GM23338 (cell line): ENCODE data around the gene ACOXL. TPM values are rescaled to one million over a fixed set of nuclear protein-coding genes. Genes with fewer than 3 reads are reported as not detected.

ENCODE experiments used
- ATAC-seq: fragments of 200-7000 bp; cut with Tn5 transposase; 3 replicates; pipeline ENCODE4 v1.9.1; 2020
- DNase-seq: peaks from one replicate; pipeline ENCODE4 v3.0.0-alpha.2; 2015; ENCODE audit warnings: low spot score
- H2AFZ ChIP-seq: fragments of 200-600 bp; sonication (generic); 2 replicates; pipeline ENCODE4 v1.8.0; 2016; ENCODE audit warnings: antibody characterized with exemption, mild to moderate bottlenecking, moderate library complexity
- H3F3A ChIP-seq: fragments of 200-600 bp; sonication (generic); replicated peaks from 2 replicates; pipeline ENCODE4 v1.8.0; 2017; ENCODE audit warnings: antibody characterized with exemption, mixed run types, low read depth
- H3K27ac ChIP-seq: fragments of 200-600 bp; sonication (generic); 2 replicates; pipeline ENCODE4 v1.6.1; 2016; ENCODE audit warnings: low read depth
- H3K27me3 ChIP-seq: fragments of 200-600 bp; sonication (generic); 2 replicates; pipeline ENCODE4 v1.8.0; 2016; ENCODE audit warnings: mild to moderate bottlenecking, mixed run types, moderate library complexity; ENCODE audit not compliant: insufficient read depth
- H3K36me3 ChIP-seq: fragments of 200-600 bp; sonication (generic); 2 replicates; pipeline ENCODE4 v1.8.0; 2016; ENCODE audit warnings: mild to moderate bottlenecking; ENCODE audit not compliant: insufficient read depth
- H3K4me1 ChIP-seq: fragments of 200-600 bp; sonication (generic); 2 replicates; pipeline ENCODE4 v1.8.0; 2016; ENCODE audit warnings: mild to moderate bottlenecking, moderate library complexity; ENCODE audit not compliant: insufficient read depth
- H3K4me2 ChIP-seq: fragments of 200-600 bp; sonication (generic); 2 replicates; pipeline ENCODE4 v1.7.1; 2017; ENCODE audit warnings: mixed run types
- H3K4me3 ChIP-seq: fragments of 200-600 bp; sonication (generic); 2 replicates; pipeline ENCODE4 v1.6.1; 2016; ENCODE audit warnings: mixed run types
- H3K79me2 ChIP-seq: fragments of 200-600 bp; sonication (generic); replicated peaks from 2 replicates; pipeline ENCODE4 v1.8.0; 2017; ENCODE audit warnings: mild to moderate bottlenecking; ENCODE audit not compliant: insufficient read depth
- H3K9me2 ChIP-seq: fragments of 200-600 bp; sonication (generic); 2 replicates; pipeline ENCODE4 v1.8.0; 2017; ENCODE audit not compliant: insufficient read depth
- H4K20me1 ChIP-seq: fragments of 200-600 bp; sonication (generic); replicated peaks from 2 replicates; pipeline ENCODE4 v1.8.0; 2017; ENCODE audit warnings: mild to moderate bottlenecking; ENCODE audit not compliant: insufficient read depth
- H3K27ac Mint-ChIP-seq: 2 replicates; pipeline ENCODE4 v1.8.0; 2020; ENCODE audit warnings: inconsistent platforms, mild to moderate bottlenecking, moderate library complexity, mixed read lengths
- H3K27me3 Mint-ChIP-seq: 3 replicates; pipeline ENCODE4 v1.8.0; 2022; ENCODE audit warnings: low read depth, mild to moderate bottlenecking, moderate library complexity, mixed read lengths, inconsistent platforms; ENCODE audit not compliant: insufficient read depth, poor library complexity
- H3K36me3 Mint-ChIP-seq: 3 replicates; pipeline ENCODE4 v1.8.0; 2021; ENCODE audit warnings: low read depth, mild to moderate bottlenecking, inconsistent platforms, moderate library complexity, mixed read lengths
- H3K4me1 Mint-ChIP-seq: 3 replicates; pipeline ENCODE4 v1.8.0; 2020; ENCODE audit warnings: mild to moderate bottlenecking, inconsistent platforms, mixed read lengths
- H3K4me3 Mint-ChIP-seq: 3 replicates; pipeline ENCODE4 v1.8.0; 2021; ENCODE audit warnings: moderate library complexity, mild to moderate bottlenecking, inconsistent platforms, mixed read lengths
- H3K9me3 Mint-ChIP-seq: 3 replicates; pipeline ENCODE4 v1.8.0; 2020; ENCODE audit warnings: moderate library complexity, mild to moderate bottlenecking, inconsistent platforms, mixed read lengths
- CREB1 ChIP-seq: fragments of 250-450 bp; sonication (Bioruptor Pico); IDR thresholded peaks from 2 replicates; pipeline ENCODE4 v1.5.0; 2020; ENCODE audit warnings: low read depth, mild to moderate bottlenecking, moderate library complexity
- EZH2 ChIP-seq: fragments of 200-600 bp; sonication (generic); IDR thresholded peaks from one replicate; pipeline ENCODE4 v1.8.0; 2017; ENCODE audit warnings: antibody characterized with exemption, mild to moderate bottlenecking, low read depth; ENCODE audit not compliant: unreplicated experiment
- EZH2phosphoT487 ChIP-seq: fragments of 200-600 bp; sonication (generic); IDR thresholded peaks from one replicate; pipeline ENCODE4 v1.8.1; 2018; ENCODE audit warnings: antibody characterized with exemption; ENCODE audit not compliant: unreplicated experiment
- JUNB ChIP-seq: IDR thresholded peaks from one replicate; pipeline ENCODE4 v1.6.1; 2016; ENCODE audit warnings: antibody characterized with exemption; ENCODE audit not compliant: unreplicated experiment
- NANOG ChIP-seq: IDR thresholded peaks from 2 replicates; pipeline ENCODE4 v1.6.1; 2016; ENCODE audit warnings: antibody characterized with exemption, borderline replicate concordance
- POLR2AphosphoS5 ChIP-seq: IDR thresholded peaks from 2 replicates; pipeline ENCODE4 v1.6.1; 2016; ENCODE audit warnings: antibody characterized with exemption, low read depth
- STAT1 ChIP-seq: IDR thresholded peaks from one replicate; pipeline ENCODE4 v1.6.1; 2016; ENCODE audit warnings: antibody characterized with exemption; ENCODE audit not compliant: unreplicated experiment
- ZNF331 ChIP-seq: fragments of 250-450 bp; sonication (Bioruptor Pico); IDR thresholded peaks from 2 replicates; pipeline ENCODE4 v1.5.0; 2020; ENCODE audit warnings: low read depth, mild to moderate bottlenecking, moderate library complexity
- polyA plus RNA-seq: library from polyadenylated mRNA; unstranded; fragments of >200 nt; fragmentation: Nextera tagmentation; extraction: Ambion mirVana; gene quantifications from 2 replicates; pipeline ENCODE4 v1.2.1, GENCODE V29; 2016
- total RNA-seq: library from RNA; depleted of rRNA; stranded (reverse); fragments of >200 nt; shearing (Covaris generic); gene quantifications from 2 replicates; pipeline ENCODE4 v1.2.3, GENCODE V29; 2014
- TF ChIP-seq, protein P1 (sequence below): IDR thresholded peaks from 2 replicates; pipeline ENCODE4 v1.6.1; 2016; ENCODE audit warnings: antibody characterized with exemption
- TF ChIP-seq, protein P2 (sequence below): fragments of 250-450 bp; sonication (Bioruptor Pico); IDR thresholded peaks from 2 replicates; pipeline ENCODE4 v1.5.0; 2020; ENCODE audit warnings: mild to moderate bottlenecking, moderate library complexity

Gene ACOXL
- total and polyA plus RNA-seq, 2 experiments from 2014 or later = 9.0 to 14.7 TPM

DNA sequence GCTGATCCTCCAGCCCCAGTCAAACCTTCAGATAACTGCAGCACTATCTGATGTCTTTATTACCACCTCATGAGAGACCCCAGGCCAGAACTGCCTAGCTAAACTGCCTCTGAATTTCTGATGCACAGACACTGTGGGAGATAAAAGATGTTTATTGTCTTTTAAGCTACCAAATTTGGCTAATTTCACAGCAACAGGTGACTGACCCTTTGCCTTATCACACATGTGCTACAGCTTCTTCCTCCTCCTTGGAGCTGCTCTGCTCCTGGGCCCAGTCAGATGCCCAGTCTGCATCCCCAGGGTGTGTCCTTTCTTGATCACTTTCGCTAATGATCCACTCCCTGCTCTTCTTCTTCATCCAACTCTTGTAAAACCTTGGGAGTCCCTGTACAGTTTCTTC, 19.6 kb upstream of the ACOXL start:
- H3K4me2 ChIP-seq = no peak overlapping the region
- H3K79me2 ChIP-seq = no peaks in the 10 kb centered on the region
- no peaks in the 10 kb centered on the region for H3K36me3 ChIP-seq
- TF ChIP-seq NANOG (no peak), EZH2 (no peak), STAT1 (no peak), EZH2phosphoT487 (no peak), ZNF331 (CRISPR knock-in tag) (no peak), POLR2AphosphoS5 (no peak), JUNB (no peak), CREB1 (no peak)
- TF ChIP-seq, protein P1, sequence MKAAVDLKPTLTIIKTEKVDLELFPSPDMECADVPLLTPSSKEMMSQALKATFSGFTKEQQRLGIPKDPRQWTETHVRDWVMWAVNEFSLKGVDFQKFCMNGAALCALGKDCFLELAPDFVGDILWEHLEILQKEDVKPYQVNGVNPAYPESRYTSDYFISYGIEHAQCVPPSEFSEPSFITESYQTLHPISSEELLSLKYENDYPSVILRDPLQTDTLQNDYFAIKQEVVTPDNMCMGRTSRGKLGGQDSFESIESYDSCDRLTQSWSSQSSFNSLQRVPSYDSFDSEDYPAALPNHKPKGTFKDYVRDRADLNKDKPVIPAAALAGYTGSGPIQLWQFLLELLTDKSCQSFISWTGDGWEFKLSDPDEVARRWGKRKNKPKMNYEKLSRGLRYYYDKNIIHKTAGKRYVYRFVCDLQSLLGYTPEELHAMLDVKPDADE = no peak
- TF ChIP-seq, protein P2, sequence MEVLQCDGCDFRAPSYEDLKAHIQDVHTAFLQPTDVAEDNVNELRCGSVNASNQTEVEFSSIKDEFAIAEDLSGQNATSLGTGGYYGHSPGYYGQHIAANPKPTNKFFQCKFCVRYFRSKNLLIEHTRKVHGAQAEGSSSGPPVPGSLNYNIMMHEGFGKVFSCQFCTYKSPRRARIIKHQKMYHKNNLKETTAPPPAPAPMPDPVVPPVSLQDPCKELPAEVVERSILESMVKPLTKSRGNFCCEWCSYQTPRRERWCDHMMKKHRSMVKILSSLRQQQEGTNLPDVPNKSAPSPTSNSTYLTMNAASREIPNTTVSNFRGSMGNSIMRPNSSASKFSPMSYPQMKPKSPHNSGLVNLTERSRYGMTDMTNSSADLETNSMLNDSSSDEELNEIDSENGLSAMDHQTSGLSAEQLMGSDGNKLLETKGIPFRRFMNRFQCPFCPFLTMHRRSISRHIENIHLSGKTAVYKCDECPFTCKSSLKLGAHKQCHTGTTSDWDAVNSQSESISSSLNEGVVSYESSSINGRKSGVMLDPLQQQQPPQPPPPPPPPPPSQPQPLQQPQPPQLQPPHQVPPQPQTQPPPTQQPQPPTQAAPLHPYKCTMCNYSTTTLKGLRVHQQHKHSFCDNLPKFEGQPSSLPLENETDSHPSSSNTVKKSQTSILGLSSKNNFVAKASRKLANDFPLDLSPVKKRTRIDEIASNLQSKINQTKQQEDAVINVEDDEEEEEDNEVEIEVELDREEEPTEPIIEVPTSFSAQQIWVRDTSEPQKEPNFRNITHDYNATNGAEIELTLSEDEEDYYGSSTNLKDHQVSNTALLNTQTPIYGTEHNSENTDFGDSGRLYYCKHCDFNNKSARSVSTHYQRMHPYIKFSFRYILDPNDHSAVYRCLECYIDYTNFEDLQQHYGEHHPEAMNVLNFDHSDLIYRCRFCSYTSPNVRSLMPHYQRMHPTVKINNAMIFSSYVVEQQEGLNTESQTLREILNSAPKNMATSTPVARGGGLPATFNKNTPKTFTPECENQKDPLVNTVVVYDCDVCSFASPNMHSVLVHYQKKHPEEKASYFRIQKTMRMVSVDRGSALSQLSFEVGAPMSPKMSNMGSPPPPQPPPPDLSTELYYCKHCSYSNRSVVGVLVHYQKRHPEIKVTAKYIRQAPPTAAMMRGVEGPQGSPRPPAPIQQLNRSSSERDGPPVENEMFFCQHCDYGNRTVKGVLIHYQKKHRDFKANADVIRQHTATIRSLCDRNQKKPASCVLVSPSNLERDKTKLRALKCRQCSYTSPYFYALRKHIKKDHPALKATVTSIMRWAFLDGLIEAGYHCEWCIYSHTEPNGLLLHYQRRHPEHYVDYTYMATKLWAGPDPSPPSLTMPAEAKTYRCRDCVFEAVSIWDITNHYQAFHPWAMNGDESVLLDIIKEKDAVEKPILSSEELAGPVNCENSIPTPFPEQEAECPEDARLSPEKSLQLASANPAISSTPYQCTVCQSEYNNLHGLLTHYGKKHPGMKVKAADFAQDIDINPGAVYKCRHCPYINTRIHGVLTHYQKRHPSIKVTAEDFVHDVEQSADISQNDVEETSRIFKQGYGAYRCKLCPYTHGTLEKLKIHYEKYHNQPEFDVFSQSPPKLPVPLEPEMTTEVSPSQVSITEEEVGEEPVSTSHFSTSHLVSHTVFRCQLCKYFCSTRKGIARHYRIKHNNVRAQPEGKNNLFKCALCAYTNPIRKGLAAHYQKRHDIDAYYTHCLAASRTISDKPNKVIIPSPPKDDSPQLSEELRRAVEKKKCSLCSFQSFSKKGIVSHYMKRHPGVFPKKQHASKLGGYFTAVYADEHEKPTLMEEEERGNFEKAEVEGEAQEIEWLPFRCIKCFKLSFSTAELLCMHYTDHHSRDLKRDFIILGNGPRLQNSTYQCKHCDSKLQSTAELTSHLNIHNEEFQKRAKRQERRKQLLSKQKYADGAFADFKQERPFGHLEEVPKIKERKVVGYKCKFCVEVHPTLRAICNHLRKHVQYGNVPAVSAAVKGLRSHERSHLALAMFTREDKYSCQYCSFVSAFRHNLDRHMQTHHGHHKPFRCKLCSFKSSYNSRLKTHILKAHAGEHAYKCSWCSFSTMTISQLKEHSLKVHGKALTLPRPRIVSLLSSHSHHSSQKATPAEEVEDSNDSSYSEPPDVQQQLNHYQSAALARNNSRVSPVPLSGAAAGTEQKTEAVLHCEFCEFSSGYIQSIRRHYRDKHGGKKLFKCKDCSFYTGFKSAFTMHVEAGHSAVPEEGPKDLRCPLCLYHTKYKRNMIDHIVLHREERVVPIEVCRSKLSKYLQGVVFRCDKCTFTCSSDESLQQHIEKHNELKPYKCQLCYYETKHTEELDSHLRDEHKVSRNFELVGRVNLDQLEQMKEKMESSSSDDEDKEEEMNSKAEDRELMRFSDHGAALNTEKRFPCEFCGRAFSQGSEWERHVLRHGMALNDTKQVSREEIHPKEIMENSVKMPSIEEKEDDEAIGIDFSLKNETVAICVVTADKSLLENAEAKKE (CRISPR knock-in tag) = no peak
- H3K4me3 ChIP-seq = no peak overlapping the region
- H2AFZ ChIP-seq = no peak overlapping the region
- H3K9me2 ChIP-seq = no peaks in the 10 kb centered on the region
- no peak overlapping the region for H3K27ac ChIP-seq
- Mint-ChIP-seq H3K27ac (no peak overlapping the region), H3K9me3 (no peaks in the 10 kb centered on the region), H3K4me3 (no peak overlapping the region; the same call in 2 of the 3 replicates), H3K36me3 (no peaks in the 10 kb centered on the region), H3K27me3 (peaks cover 5% of the 10 kb centered on the region), H3K4me1 (no peaks in the 10 kb centered on the region; the same call in 2 of the 3 replicates)
- no peaks in the 10 kb centered on the region for H3F3A ChIP-seq
- DNase-seq = no peak
- H3K27me3 ChIP-seq = no peaks in the 10 kb centered on the region
- no peak for ATAC-seq
- no peaks in the 10 kb centered on the region for H4K20me1 ChIP-seq
- H3K4me1 ChIP-seq = no peaks in the 10 kb centered on the region
